ENCODE data around the gene CLTB. TPM values are rescaled to one million over a fixed set of nuclear protein-coding genes. Genes with fewer than 3 reads are reported as not detected.

Gene CLTB
- total and polyA plus RNA-seq, 2 of the 13 experiments (the other 11 are each of a cell fraction or from before 2014, with no cell fraction given) = 23.3 to 33.8 TPM

DNA sequence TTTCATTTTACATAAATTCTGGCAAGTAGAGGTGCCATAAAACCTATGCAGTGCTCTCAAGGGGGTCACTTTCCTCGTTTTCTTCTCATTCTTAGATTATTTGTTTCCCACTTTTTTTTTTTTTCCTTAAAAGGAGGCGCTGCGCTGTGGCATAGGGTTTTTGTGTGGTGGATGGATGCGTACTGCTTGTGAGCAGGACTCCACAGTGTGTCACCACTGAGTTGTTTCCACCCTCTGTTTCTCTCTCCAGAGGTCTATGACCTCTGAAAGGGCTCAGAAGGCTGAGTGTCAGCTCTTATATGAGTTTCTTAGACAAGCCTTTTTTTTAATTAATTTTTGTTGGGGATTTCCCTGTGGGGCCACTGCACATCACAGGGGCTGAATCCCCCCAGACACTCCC is 13.6 kb upstream of the CLTB start (continued):
- TF ChIP-seq ZNF276 (CRISPR knock-in tag; IDR thresholded peaks at IDR 0.05; ENCODE audit: low read depth) (no peak), IKZF1 (IDR thresholded peaks at IDR 0.05) (no peak), ZNF549 (CRISPR knock-in tag; IDR thresholded peaks at IDR 0.05) (no peak), HDAC2 (CRISPR knock-in tag; IDR thresholded peaks at IDR 0.05) (0 out of 2 replicates have a peak, but pooled peaks have one; percentile 14), AGO2 (optimal IDR thresholded peaks at IDR 0.05; ENCODE audit: low read depth, low read length) (no peak), PAWR (CRISPR knock-in tag; IDR thresholded peaks at IDR 0.05; ENCODE audit: borderline replicate concordance) (no peak), NR3C1 (CRISPR knock-in tag; IDR thresholded peaks at IDR 0.05) (no peak), ZNF432 (CRISPR knock-in tag; IDR thresholded peaks at IDR 0.05; ENCODE audit: borderline replicate concordance) (no peak), ATF3 (CRISPR knock-in tag; IDR thresholded peaks at IDR 0.05) (no peak), NR2F6 (IDR thresholded peaks at IDR 0.05) (peak; percentile 41), NR2F6 (CRISPR knock-in tag; IDR thresholded peaks at IDR 0.05) (peak; percentile 73), FOXM1 (CRISPR knock-in tag; IDR thresholded peaks at IDR 0.05) (no peak), KDM4B (CRISPR knock-in tag; IDR thresholded peaks at IDR 0.05) (no peak), SMC3 (IDR thresholded peaks at IDR 0.05; ENCODE audit: low read length) (peak; percentile 62; the same call in 1 of the 2 replicates), CCDC6 (CRISPR knock-in tag; IDR thresholded peaks at IDR 0.05) (no peak), ZBTB37 (CRISPR knock-in tag; IDR thresholded peaks at IDR 0.05) (no peak), TMF1 (CRISPR knock-in tag; IDR thresholded peaks at IDR 0.05; ENCODE audit: low read depth) (no peak), ZNF782 (CRISPR knock-in tag; IDR thresholded peaks at IDR 0.05; ENCODE audit: borderline replicate concordance) (no peak), ZNF253 (CRISPR knock-in tag; IDR thresholded peaks at IDR 0.05; ENCODE audit: borderline replicate concordance) (no peak), ZNF136 (CRISPR knock-in tag; IDR thresholded peaks at IDR 0.05; ENCODE audit: low read depth) (no peak), ZBTB20 (CRISPR knock-in tag; IDR thresholded peaks at IDR 0.05; ENCODE audit: borderline replicate concordance, low read depth) (no peak), MTF1 (CRISPR knock-in tag; IDR thresholded peaks at IDR 0.05) (no peak), TBL1XR1 (IDR thresholded peaks at IDR 0.05; ENCODE audit: borderline replicate concordance, low read length, partially characterized antibody) (no peak), ZNF768 (CRISPR knock-in tag; IDR thresholded peaks at IDR 0.05) (no peak), ZNF879 (CRISPR knock-in tag; IDR thresholded peaks at IDR 0.05) (no peak), NAIF1 (CRISPR knock-in tag; IDR thresholded peaks at IDR 0.05; ENCODE audit: borderline replicate concordance) (no peak), ZNF431 (CRISPR knock-in tag; IDR thresholded peaks at IDR 0.05; ENCODE audit: borderline replicate concordance, low read depth) (no peak)
- TF ChIP-seq, protein P1, sequence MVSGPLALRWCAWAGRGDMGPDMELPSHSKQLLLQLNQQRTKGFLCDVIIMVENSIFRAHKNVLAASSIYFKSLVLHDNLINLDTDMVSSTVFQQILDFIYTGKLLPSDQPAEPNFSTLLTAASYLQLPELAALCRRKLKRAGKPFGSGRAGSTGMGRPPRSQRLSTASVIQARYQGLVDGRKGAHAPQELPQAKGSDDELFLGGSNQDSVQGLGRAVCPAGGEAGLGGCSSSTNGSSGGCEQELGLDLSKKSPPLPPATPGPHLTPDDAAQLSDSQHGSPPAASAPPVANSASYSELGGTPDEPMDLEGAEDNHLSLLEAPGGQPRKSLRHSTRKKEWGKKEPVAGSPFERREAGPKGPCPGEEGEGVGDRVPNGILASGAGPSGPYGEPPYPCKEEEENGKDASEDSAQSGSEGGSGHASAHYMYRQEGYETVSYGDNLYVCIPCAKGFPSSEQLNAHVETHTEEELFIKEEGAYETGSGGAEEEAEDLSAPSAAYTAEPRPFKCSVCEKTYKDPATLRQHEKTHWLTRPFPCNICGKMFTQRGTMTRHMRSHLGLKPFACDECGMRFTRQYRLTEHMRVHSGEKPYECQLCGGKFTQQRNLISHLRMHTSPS (CRISPR knock-in tag; IDR thresholded peaks at IDR 0.05; ENCODE audit: low read depth) = no peak

Data from HepG2 (cell line).